ENCODE results near the gene P2RX6.
"Not testable (repeated sequence)": the region's sequence is repeated elsewhere in the genome, so short reads cannot be mapped to it uniquely, and the experiment has no call there.

P2RX6 gene

DNA sequence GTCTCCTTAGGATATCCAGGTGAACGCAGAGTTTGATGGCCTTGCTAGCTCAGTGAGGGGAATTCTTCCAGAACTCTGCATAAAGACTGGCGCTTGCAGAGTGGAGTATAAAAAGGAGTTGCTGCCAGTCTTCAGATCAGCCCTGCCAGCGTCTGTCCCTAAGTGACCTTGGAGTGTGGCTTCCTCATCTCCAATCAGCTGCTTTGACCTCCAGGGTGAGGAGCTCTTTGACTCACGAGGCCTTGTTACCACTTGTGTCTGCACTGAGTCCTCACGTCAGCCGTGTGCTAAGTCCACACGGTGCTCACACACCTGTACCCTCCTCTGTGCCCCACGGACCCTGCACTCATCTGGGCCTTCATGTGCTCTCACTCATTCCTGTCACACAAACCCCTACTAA is 45.4 kb downstream of the P2RX6 start:
- DNase-seq: not testable (repeated sequence)

DNA sequence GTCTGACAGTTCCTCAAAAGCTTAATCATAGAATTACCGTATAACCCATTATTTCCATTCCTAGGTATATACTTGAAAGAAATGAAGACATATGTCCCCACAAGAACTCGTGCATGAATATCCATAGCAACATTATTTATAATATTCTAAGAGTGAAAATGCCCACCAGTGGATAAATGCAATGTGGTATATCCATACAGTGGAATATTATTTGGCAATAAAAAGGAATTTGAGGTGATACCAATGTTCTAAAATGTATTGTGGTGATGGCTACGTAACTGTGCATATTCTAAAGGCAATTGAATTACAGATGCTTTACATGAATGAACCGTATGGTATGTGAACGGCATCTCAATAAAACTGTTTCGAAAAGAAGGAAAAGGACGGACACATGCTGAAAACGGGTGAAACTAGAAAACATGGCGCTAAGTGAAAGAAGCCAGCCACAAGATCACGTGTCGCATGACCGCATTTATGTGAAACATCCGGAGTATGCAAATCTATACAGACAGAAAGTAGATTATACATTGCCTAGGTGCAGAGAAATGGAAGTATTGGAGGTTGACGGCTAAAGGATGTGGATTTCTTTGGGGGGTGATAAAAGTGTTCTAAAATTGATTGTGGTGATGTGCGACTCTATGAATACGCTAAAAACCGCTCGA is 46.8 kb downstream of the P2RX6 start:
- not testable (repeated sequence) for DNase-seq

DNA sequence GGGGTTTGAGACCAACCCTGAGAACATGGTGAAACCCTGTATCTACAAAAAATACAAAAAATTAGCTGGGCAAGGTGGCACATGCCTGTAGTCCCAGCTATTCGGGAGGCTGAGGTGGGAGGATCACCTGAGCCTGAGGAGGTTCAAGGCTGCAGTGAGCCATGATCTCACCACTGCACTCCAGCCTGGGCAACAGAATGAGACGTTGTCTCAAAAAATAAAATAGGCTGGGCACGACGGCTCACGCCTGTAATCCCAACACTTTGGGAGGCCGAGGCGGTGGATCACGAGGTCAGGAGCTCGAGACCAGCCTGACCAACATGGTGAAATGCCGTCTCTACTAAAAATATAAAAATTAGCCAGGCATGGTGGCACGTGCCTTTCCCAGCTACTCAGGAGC is 49.5 kb downstream of the P2RX6 start:
- DNase-seq: not testable (repeated sequence)

DNA sequence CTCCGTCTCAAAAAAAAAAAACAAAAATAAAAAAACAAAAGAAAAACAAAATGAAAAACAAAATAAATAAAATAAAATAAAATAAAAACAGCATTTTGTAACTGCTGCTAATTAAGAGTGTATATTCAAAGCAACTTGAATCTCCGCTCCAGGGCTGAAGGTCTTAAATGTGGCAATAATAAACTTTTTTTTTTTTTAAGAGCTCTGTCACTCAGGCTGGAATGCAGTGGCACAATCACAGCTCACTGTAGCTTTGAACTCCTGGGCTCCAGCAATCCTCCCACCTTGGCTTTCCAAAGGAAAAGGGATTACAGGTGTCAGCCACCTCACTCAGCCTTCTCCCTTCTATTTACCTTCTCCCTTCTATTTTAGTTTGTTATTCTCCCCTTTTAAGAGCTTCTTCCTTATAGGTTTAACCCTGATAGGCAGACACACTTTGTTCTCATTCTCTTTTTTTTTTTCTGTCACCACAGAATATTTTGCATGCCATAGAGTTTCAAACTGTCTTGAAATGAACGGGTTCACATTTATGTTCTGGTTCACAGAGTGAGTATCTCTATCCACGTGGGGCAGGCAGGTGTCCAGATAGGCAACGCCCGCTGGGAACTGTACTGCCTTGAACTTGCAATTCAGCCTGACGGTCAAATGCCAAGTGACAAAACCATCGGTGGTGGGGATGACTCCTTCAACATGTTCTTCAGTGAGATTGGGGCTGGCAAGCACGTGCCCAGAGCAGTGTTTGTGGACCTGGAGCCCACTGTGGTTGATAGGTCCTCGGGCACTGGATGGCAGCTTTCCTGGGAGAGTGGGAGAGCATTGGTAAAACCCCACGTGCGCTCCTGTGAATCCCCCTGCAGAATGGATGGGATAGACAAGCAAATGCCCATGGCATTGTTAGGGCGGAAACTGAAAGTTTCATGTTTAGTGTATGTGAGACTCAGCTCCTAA is 50.2 kb downstream of the P2RX6 start:
- DNase-seq: no peak

DNA sequence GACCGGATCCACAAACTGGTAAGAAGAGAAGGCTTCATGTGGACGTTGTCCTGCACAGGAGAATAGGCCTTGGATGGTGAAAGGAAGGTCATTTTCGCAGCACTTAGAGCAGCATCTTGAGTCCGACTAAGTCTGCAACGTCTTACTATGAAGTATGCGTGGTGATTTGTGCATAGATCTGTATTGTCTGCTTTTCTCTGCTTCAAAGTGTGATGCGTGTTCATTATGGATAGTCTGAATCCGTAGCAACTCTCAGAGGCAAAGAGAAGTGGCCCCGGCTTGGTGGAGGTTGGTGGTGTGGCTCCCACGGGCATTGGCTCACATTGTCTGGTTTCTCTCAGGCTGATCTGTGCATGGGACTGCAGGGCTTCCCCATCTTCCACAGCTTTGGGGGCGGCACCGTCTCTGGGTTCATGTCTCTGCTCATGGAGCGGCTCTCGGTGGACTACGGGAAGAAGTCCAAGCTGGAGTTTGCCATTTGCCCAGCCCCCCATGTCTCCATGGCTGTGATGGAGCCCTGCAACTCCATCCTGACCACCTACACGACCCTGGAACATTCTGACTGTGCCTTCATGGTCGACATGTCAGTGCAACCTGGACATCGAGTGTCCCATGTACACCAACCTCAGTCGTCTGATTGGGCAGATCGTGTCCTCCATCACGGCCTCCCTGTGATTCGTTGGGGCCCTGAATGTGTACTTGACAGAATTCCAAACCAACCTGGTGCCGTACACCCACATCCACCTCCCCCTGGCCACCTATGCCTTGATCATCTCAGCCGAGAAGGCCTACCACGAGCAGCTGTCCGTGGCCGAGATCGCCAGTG is 52.3 kb downstream of the P2RX6 start:
- no peak for DNase-seq

DNA sequence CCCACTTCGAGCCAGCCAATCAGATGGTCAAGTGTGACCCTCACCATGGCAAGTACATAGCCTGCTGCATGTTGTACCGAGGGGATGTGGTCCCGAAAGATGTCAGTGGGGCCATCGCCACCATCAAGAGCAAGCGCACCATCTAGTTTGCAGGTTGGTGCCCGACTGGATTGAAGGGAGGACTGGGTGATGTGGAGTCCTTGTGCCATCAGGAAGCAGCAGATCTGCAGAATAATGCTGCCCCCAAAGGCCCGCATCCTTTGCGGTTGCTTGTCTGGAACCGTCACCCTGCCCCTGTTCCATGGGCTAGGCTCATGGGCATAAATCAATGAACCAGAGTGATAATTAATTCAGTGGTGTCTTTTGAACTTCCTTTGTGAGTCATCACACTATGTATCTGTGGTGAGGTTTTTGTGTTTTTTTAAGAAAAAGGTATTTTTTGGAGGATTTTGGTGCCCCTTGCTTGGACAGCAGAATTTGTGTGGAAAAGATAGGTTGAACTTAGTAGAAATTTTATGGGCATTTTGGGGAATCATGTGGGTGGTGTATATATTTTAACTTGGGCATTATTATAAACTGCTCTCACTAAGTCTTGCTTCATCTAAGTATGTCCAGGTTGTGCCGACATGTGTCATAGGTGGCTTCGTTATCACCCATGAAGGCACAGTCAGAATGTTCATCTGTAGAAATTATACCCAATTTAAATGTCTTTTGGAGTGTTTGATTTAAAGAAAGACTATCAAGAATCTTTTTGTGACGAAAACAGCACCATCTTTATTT is 53.1 kb downstream of the P2RX6 start:
- no peak for DNase-seq

DNA sequence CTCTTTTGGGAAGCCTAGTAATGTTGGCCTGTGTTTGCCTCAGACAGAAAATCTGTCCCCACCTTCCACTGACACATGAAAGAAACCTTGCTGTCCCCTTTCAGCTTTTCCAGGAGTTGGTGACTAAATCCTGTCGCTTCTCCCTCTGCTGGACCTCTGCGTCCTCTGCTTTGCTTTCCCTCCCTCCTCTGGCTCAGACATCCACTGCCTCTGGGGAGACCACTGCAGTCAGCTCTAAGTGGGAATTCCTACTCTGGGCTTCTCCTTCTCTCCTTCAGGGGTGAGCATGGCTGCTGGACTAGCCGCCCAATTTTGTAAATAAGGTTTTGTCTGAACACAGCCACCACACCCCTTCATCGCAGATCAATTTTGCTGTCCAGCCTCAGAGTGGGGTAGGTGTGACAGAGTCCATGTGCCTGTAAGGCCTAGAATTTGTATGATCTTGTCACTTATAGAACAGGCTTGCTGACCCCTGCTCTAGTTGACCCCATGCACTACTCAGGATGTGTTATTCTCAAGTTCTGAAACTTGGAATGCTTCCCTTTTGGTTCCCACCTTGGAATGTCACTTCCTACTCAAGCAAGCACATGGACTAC is 53.8 kb downstream of the P2RX6 start:
- DNase-seq: no peak

DNA sequence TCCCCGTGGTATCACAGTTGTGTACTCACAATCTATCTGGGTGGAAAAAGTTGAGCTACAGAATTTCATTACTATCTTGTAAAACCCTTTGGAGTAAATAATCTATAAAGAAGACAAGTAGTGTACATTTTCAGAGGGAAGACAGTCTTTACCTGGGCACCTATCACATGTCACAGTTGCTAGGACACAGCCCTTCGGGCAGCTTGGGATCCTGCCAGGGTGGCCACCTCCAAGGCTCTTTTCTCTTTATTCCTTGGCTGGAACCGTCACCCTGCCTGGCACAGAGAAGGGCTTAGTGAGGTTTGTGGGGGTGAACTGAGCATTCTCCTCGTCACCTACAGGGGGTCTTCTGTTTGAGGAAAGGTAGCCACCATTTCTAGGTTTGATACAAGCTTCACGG is 54.4 kb downstream of the P2RX6 start:
- no peak for DNase-seq

DNA sequence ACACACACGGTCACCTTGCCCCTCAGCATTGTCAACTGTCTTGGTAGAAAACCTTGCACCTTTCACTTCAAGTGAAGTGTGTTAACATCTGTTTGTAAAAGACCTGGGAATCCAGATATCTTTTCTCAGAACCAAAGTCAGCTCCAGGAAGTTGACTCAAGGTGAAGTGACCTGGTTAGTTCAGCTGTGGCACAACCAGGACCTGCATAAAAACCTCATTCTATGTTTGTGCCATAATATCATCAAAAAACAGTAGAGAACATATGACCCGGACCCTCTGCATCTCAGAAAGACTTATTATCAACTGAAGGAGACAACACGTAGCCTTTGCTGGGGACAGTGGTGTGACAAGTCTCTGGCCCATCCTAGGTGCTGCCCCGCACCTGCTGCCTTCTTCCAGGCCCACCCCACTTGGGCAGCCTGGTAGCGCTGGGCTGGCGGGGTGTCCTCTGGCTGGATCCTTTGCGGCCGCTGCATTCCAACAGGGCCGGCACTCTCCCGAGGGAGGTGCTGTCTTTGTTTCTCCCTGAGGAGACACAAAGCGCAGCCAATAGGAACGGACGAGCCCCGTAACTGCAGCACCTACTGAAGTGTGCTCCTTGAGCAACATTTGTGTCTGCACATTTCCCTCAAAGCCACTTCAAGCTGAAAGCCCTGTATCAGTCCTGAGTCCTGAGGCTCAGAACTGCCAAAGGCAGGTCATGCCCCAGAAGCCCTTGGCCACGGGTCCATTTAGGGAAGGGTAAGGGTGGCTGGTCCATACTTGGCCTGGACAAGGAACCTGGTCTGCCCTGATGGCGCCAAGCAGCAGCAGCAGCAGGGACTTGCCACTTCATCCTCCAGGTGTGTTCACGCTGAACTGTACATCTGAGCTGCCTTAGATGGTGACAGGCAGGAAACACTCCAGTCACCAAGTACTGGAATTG is 56.0 kb downstream of the P2RX6 start:
- DNase-seq: no peak

DNA sequence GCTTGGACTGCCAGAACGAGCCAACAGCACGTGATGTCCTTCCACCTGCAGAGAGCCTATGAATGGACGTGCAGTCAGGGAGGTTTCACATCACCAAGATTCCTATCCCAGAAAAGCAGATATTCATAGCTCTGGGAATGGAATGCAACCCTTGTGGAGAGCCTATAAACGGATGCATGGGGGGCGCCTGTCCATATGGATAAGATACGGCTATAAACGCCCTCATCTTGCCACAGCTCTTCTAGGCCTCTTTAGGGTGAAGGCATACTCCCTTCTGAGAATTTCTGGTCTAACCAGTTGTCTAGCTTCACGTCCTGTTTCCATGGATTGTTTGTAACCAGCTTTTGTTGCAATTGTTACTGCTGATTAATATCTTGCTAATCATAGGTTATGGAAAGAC is 56.8 kb downstream of the P2RX6 start:
- DNase-seq: not testable (repeated sequence)

DNA sequence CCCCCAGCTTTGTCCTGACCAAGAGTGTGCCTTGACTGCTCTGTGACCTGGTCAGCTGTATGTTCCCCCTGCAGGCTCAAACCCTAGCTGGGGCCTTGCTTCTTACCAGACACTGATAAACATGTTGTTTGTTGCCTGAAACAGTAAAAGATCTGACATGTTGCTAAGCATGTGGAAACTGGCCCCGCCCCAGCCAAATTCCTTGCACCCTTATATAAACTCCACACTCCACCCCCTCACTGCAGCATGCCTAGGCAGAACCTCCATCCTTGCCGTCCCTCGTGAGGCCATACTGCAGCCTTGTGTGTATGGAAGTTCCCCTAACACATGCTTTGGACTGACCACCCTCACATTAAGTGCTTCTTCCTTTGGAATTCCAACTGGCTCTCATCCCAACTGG is 58.1 kb downstream of the P2RX6 start:
- DNase-seq: no peak

DNA sequence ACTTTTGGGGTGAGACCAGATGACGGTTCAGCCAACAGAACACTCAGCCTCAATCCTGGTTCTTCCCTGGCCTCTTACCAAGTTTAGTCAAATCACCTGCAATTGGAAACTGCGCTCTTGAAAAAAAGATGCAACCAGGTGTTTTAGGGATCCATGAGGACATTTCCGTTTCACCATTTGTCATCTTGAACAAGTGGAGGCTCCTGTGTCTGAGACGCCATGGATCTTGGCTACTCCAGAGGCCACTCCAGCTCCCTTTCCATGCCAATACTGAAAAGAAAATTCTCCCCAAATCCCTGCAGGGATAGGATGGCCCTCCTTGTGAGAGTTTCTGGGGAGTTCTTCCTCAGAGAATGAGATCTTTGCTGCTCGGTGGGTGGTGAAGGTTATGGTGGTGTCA is 58.5 kb downstream of the P2RX6 start:
- no peak for DNase-seq

DNA sequence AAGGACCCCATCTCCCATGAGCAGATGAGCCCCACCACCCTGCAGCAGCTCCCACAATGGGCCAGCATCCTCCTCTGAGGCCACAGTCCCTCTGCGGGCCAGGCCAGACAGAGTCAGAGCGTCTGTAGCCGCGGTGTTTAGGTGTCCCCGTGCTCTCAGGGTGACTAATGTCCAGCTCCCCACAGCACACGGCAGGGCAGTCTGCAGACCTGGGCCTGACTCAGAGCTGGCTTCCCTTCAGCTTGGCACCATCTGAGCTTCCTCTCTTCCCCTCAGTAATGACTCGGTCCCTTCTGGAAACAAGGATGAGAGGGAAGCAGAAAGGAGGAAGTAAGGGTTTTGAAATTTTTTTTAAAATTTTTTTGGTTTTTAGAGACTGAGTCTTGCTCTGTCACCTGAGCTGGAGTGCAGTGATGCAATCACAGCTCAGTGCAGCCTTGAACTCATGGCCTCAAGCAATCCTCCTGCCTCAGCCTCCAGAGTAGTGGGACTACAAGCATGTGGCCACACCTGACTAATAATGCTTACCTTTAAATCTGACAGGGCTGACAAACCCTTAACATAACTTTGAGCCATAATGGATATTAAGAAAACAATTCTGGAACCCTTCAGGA is 59.2 kb downstream of the P2RX6 start:
- DNase-seq: no peak

DNA sequence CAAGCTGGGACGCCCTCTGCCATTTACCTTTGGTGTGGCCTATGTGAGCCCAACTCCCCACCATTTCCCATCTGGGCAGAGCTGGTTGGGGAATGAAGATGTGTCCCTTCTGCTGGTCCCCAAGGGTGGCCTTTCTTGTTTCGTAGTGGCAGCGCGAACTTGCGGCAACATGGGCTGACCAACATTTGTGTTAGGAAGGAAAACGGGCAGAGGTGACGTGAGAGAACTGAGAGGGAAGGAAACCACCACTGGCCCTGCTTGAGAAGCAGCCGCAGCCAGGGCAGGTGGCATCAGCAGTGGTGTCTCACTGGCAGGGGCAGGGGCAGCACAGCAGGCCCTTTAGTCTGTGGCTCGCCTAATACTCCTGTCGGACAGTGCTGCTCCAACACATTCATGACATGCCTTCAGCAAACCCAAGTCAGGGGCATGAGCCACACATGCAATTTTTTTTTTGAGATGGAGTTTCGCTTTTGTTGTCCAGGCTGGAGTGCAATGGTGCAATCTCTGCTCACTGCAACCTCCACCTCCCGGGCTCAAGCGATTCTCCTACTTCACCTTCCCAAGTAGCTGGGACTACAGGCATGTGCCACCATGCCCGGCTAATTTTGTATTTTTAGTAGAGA is 60.7 kb downstream of the P2RX6 start:
- DNase-seq: no peak

DNA sequence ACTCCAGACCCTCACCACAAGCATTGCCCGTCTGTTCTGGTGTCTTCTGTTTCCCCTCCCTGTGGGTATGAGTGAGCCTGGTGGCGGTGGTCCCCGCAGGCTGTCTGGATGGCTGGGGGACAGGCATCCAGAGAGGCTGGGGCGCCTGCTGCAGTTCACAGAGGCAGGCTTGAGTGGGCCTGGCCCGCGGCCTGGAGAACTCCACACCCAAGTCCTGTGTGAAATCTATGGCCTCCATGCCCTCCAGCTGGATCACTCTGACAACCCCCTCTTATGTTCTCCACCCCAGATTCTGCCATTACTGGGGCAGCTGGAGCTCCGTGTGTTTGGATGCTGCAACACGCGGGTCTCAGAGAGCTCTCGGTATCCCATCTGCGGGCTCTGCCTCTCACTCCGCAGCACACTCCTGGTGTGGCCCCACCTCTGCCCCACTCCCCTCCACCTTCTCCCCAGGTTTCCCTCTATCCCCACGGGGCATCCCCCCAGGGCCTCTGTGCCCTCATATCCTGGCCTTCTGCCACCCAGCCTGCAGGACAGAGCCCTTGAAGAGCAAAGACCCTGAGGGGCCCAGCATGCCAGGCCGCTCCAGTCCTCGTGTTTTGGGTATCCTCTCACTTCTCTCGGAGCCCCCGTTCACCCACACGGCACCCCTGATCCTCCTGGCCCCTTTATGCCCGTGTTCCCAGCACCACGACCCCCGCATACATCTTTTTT is 62.1 kb downstream of the P2RX6 start:
- no peak for DNase-seq

Measured in DMS53 (cell line).